Activated B cell treated with CpG ODN at 0.5 μM for 24 hours (primary cell): ENCODE results near the gene BCOR. TPM values are rescaled to one million over a fixed set of nuclear protein-coding genes. Genes with fewer than 3 reads are reported as not detected.

ENCODE experiments used
- ATAC-seq: fragments of 200-7000 bp; cut with Tn5 transposase; one replicate; pipeline ENCODE4 v1.10.0; 2021; ENCODE audit warnings: low read depth, mild to moderate bottlenecking, moderate library complexity
- CTCF ChIA-PET: fragments of 350-600 bp; sonication (Branson Sonifier 250); formaldehyde crosslinking; loops from one replicate; lab custom pipeline; 2021; ENCODE audit warnings: antibody characterized with exemption; lab: Charles Lee
- POLR2A ChIA-PET: fragments of 350-600 bp; sonication (Branson Sonifier 250); formaldehyde crosslinking; loops from one replicate; lab custom pipeline; 2021; ENCODE audit warnings: antibody characterized with exemption; lab: Charles Lee
- DNase-seq: peaks from one replicate; pipeline ENCODE4 v3.0.0; 2022
- H3K27ac Mint-ChIP-seq: one replicate; pipeline ENCODE4 v1.8.0; 2020; ENCODE audit warnings: mixed read lengths
- H3K27me3 Mint-ChIP-seq: one replicate; pipeline ENCODE4 v1.8.0; 2021; ENCODE audit warnings: mixed read lengths
- H3K36me3 Mint-ChIP-seq: one replicate; pipeline ENCODE4 v1.8.0; 2021; ENCODE audit warnings: low read depth, mixed read lengths
- H3K4me1 Mint-ChIP-seq: one replicate; pipeline ENCODE4 v1.8.0; 2021; ENCODE audit warnings: mixed read lengths
- H3K4me3 Mint-ChIP-seq: one replicate; pipeline ENCODE4 v1.8.0; 2020; ENCODE audit warnings: mild to moderate bottlenecking, mixed read lengths
- H3K9me3 Mint-ChIP-seq: one replicate; pipeline ENCODE4 v1.8.0; 2020; ENCODE audit warnings: mixed read lengths
- CTCF ChIP-seq: fragments of 200-600 bp; IDR thresholded peaks from one replicate; pipeline ENCODE4 v1.8.0; 2022; ENCODE audit warnings: antibody characterized with exemption, mild to moderate bottlenecking
- intact Hi-C: fragments of 100-400 bp; cut with micrococcal nuclease; formaldehyde crosslinking; loops from one replicate; pipeline ENCODE4 v1.15.1; 2024
- total RNA-seq: library from RNA; stranded (reverse); gene quantifications from 2 replicates; pipeline ENCODE4 v1.2.3, GENCODE V29; 2022

Gene BCOR
- total RNA-seq, 1 donor from 2014 or later, result 59.3 TPM

GRCh38 chrX:40142417-40142816 lies 44.7 kb upstream of the BCOR start:
- H3K9me3 Mint-ChIP-seq, result no peaks in the 10 kb centered on the region
- no peaks in the 10 kb centered on the region for H3K27me3 Mint-ChIP-seq
- no peak for TF ChIP-seq CTCF
- H3K4me3 Mint-ChIP-seq, result no peak overlapping the region
- ChIA-PET POLR2A (interaction anchor here (0.6 to 2.5 kb wide), 3 partner anchors 45 to 804 kb away, joined by 3 to 6 read pairs (median 3); partner anchors contain the start of gene BCOR), CTCF (no interaction called here)
- ATAC-seq (no peak), DNase-seq (no peak)
- no peak overlapping the region for H3K27ac Mint-ChIP-seq
- H3K36me3 Mint-ChIP-seq, result no peaks in the 10 kb centered on the region
- intact Hi-C loops, result no loop called here
- H3K4me1 Mint-ChIP-seq, result peaks cover 11% of the 10 kb centered on the region

GRCh38 chrX:40140706-40141499 lies 43.1 kb upstream of the BCOR start:
- Mint-ChIP-seq H3K36me3 (no peaks in the 10 kb centered on the region), H3K27me3 (no peaks in the 10 kb centered on the region), H3K4me3 (no peak overlapping the region), H3K9me3 (no peaks in the 10 kb centered on the region), H3K27ac (no peak overlapping the region), H3K4me1 (peaks cover 5% of the 10 kb centered on the region)
- TF ChIP-seq CTCF, result no peak
- ATAC-seq (no peak), DNase-seq (no peak)
- ChIA-PET CTCF (no interaction called here), POLR2A (interaction anchor here (0.7 to 2.5 kb wide), 2 partner anchors 44 to 129 kb away, joined by 3 to 6 read pairs; partner anchors contain the start of gene BCOR)
- intact Hi-C loops, result no loop called here

- Mint-ChIP-seq H3K27ac (no peak overlapping the region), H3K4me3 (no peak overlapping the region), H3K4me1 (no peaks in the 10 kb centered on the region), H3K27me3 (no peaks in the 10 kb centered on the region), H3K9me3 (no peaks in the 10 kb centered on the region), H3K36me3 (no peaks in the 10 kb centered on the region)
- ChIA-PET POLR2A (interaction anchor here (0.7 kb wide), 1 partner anchor 51 kb away, joined by 3 read pairs; no protein-coding TSS in a partner anchor), CTCF (no interaction called here)
- intact Hi-C loops, result no loop called here
- no peak for ATAC-seq
- no peak for TF ChIP-seq CTCF
- no peak for DNase-seq
Measured at GRCh38 chrX:40132751-40133150, 35.0 kb upstream of the BCOR start.

GRCh38 chrX:40131654-40132337 lies 34.0 kb upstream of the BCOR start:
- Mint-ChIP-seq H3K27ac (no peak overlapping the region), H3K9me3 (no peaks in the 10 kb centered on the region), H3K4me3 (no peak overlapping the region), H3K27me3 (no peaks in the 10 kb centered on the region), H3K36me3 (no peaks in the 10 kb centered on the region), H3K4me1 (peaks cover 6% of the 10 kb centered on the region)
- TF ChIP-seq CTCF, result no peak
- no peak for DNase-seq
- no peak for ATAC-seq
- ChIA-PET POLR2A (interaction anchor here (0.7 kb wide), 1 partner anchor 234 kb away, joined by 3 read pairs; no protein-coding TSS in a partner anchor), CTCF (no interaction called here)
- intact Hi-C loops, result no loop called here

GRCh38 chrX:40130207-40130606 lies 32.4 kb upstream of the BCOR start:
- intact Hi-C loops, result no loop called here
- Mint-ChIP-seq H3K4me1 (peaks cover 7% of the 10 kb centered on the region), H3K27me3 (no peaks in the 10 kb centered on the region), H3K4me3 (no peak overlapping the region), H3K9me3 (no peaks in the 10 kb centered on the region), H3K27ac (no peak overlapping the region), H3K36me3 (no peaks in the 10 kb centered on the region)
- CTCF ChIA-PET, result no interaction called here
- TF ChIP-seq CTCF, result no peak
- DNase-seq (no peak), ATAC-seq (no peak)
- POLR2A ChIA-PET, result interaction anchor here (0.6 kb wide), 1 partner anchor 34 kb away, joined by 4 read pairs; no protein-coding TSS in a partner anchor
